Measurements from ENCODE around the gene CCL14.

DNA sequence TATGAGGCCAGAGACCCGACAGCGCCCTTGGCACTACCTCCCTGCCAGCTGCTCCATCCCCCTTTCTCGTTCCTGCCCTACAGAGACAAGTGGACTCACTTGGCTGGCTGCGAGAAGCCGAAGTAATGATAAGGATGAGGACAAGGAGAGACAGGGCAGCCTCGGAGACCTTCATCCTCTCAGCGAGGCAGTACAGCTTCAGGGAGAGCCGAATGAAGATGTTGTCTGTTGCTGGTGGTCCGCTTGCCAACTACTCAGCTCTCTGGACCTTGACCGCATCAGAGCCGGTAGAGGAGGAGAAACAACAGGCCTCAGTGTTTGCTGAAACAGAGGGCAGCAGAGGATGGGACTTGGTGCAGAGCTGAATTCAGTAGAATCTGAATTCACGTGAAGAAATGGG is 5.3 kb downstream of the CCL14 start, which contains the start of gene CCL16:
- TF ChIP-seq, protein P1, sequence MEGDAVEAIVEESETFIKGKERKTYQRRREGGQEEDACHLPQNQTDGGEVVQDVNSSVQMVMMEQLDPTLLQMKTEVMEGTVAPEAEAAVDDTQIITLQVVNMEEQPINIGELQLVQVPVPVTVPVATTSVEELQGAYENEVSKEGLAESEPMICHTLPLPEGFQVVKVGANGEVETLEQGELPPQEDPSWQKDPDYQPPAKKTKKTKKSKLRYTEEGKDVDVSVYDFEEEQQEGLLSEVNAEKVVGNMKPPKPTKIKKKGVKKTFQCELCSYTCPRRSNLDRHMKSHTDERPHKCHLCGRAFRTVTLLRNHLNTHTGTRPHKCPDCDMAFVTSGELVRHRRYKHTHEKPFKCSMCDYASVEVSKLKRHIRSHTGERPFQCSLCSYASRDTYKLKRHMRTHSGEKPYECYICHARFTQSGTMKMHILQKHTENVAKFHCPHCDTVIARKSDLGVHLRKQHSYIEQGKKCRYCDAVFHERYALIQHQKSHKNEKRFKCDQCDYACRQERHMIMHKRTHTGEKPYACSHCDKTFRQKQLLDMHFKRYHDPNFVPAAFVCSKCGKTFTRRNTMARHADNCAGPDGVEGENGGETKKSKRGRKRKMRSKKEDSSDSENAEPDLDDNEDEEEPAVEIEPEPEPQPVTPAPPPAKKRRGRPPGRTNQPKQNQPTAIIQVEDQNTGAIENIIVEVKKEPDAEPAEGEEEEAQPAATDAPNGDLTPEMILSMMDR (IDR thresholded peaks at IDR 0.05): no peak
- no peak for TF ChIP-seq ZNF138 (CRISPR knock-in tag; conservative IDR thresholded peaks at IDR 0.05)
- TF ChIP-seq GABPB1 (CRISPR knock-in tag; IDR thresholded peaks at IDR 0.05): no peak
- no peak for TF ChIP-seq EMX1 (CRISPR knock-in tag; IDR thresholded peaks at IDR 0.05)
- TF ChIP-seq NFYB (CRISPR knock-in tag; conservative IDR thresholded peaks at IDR 0.05; ENCODE audit: low read depth): no peak
- TF ChIP-seq, protein P2, sequence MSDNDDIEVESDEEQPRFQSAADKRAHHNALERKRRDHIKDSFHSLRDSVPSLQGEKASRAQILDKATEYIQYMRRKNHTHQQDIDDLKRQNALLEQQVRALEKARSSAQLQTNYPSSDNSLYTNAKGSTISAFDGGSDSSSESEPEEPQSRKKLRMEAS (CRISPR knock-in tag; IDR thresholded peaks at IDR 0.05): no peak
- TF ChIP-seq, protein P3, sequence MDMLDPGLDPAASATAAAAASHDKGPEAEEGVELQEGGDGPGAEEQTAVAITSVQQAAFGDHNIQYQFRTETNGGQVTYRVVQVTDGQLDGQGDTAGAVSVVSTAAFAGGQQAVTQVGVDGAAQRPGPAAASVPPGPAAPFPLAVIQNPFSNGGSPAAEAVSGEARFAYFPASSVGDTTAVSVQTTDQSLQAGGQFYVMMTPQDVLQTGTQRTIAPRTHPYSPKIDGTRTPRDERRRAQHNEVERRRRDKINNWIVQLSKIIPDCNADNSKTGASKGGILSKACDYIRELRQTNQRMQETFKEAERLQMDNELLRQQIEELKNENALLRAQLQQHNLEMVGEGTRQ (CRISPR knock-in tag; IDR thresholded peaks at IDR 0.05): no peak
- TF ChIP-seq, protein P4, sequence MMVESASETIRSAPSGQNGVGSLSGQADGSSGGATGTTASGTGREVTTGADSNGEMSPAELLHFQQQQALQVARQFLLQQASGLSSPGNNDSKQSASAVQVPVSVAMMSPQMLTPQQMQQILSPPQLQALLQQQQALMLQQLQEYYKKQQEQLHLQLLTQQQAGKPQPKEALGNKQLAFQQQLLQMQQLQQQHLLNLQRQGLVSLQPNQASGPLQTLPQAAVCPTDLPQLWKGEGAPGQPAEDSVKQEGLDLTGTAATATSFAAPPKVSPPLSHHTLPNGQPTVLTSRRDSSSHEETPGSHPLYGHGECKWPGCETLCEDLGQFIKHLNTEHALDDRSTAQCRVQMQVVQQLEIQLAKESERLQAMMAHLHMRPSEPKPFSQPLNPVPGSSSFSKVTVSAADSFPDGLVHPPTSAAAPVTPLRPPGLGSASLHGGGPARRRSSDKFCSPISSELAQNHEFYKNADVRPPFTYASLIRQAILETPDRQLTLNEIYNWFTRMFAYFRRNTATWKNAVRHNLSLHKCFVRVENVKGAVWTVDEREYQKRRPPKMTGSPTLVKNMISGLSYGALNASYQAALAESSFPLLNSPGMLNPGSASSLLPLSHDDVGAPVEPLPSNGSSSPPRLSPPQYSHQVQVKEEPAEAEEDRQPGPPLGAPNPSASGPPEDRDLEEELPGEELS (CRISPR knock-in tag; IDR thresholded peaks at IDR 0.05): no peak
